ELF-1 (cell line): Measurements from ENCODE around the gene SLFN5.
"Not testable (repeated sequence)": the region's sequence is repeated elsewhere in the genome, so short reads cannot be mapped to it uniquely, and the experiment has no call there.

Experiments
- DNase-seq: peaks from one replicate; pipeline ENCODE4 v3.0.0-alpha.2; 2016; ENCODE audit warnings: low read depth, low spot score

The SLFN5 gene

DNA sequence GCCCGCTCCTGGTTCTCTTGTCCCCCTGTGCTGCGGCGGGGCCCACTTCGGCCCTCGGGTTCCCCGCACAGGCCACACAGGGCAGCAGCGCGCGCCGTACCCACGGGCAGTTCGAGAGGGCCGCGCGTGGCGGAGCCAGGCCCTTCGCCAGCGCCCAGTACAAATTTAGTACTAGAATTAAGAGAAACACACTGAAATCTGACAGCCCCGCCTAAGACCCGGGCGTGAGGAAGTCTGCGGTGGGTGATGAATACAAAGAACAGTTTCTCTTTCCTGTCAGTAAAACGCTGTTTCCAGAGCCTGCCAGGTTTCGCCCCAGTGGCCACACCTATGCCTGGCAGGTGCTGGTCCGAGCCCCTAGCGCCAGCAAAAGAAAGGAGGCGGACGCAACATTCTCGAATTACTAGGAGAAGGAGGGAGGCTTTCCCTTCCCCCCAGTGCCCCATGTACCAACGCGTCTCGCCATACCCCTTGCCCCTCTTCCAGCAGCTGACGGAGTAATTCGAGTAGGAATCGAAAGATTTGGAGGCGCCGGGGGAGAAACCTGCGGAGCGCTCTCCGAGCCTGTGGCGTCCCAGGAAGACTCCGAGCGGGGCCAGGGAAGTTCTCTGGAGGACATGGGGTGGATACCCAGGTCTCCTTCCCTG is 591 bp upstream of the SLFN5 start:
- peak; percentile 85 for DNase-seq

DNA sequence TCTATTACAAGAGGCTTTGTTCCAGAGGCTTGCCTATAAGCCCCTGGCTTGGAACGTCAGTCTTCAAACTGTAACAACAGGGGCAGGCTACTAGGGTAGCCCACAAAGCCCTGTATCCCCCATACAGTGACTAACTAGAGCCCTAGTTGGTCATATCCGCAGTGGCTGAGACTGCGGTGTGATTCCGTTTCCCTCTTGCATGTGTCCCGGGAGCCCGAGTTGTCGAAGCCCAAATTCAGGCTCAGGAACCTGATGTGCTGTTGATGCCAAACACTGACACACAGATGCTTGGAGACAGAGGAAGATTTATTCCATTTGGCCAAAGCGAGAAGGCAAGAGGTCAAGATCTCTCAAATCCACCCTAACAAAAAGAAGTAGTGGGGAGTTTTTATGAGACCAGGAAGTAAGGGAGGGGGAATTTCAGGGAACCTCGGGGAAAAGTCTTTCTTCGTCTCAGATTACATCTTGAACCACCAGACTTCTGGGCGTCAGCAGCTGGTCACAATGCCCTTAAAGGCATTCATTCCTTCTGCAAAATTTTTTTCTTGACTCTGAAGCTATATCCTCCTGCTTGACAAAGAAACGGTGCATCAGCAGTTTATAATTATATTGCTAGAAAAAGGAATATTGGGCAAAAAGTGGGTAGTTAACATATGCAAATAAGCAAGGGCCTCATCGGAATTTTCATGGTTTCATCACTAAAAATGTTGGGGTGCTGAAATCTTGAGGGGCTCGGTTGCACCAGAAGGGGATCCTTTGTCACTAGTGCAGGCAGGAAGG is 879 bp downstream of the SLFN5 start:
- peak; percentile 21 for DNase-seq

DNA sequence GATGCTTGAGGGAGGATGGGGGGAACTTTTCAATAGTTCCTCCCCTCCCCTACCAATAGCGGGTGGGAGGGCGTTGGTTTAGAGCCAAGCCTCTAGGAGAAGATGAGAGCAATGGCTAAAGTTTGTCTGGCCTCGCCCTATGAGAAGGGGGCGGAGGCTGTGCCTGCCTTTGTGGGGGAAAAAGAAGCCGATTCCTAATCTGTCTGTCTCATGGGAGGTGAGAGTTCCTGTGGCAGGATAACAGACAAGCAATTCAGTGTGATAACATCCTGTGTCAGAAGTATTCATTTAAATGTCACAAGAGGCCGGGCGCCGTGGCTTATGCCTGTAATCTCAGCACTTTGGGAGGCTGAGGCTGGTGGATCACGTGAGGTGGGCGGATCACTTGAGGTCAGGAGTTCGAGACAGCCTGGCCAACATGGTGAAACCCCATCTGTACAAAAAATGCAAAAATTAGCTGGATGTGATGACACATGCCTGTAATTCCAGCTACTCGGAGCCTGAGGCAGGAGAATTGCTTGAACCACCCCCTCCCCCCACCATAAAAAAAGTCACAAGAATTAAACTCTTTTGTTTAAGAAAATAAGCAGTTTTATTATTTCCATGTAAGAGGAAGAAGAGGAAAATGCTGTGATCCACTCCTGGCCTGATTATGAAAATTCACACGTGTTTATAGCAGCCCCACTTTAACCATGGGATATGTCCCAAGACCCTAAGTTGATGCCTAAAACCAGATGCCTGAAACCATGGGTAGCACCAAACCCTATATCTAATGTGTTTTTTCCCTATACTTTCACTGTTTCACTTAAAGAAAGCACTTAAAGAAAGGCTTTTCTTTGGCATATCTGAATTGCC is 1.7 kb downstream of the SLFN5 start:
- DNase-seq: peak; percentile 51

DNA sequence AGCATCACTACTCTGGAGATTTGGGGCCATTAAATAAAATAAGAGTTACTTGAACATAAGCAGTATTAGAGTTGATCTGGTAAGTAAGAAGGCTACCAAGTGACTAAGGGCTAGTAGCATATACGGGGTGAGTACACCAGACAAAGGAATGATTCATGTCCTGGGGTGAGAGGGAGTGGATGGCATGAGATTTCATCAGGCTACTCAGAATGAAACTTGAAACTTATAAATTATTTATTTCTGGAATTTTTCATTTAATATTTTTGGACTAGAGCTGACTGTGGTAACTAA is 2.3 kb downstream of the SLFN5 start:
- no peak for DNase-seq

DNA sequence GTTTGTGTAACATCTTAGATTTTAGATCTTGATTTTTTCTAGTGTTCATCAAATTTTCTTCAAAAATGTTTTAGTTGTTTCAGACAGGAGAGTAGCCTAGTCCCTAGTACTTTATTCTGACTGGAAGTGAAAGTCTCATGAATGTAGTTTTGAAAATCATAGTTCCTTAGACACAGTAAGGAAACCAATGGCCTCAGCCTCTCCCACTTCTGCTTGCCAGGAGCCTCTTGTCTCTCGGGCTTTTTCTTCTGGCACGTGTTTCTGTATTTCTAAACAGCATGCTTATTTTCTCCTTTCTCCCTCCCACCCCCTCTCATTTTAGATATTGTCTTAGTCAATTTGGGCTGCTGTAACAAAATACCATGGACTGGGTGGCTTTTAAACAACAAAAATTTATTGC is 9.8 kb downstream of the SLFN5 start:
- DNase-seq: no peak

DNA sequence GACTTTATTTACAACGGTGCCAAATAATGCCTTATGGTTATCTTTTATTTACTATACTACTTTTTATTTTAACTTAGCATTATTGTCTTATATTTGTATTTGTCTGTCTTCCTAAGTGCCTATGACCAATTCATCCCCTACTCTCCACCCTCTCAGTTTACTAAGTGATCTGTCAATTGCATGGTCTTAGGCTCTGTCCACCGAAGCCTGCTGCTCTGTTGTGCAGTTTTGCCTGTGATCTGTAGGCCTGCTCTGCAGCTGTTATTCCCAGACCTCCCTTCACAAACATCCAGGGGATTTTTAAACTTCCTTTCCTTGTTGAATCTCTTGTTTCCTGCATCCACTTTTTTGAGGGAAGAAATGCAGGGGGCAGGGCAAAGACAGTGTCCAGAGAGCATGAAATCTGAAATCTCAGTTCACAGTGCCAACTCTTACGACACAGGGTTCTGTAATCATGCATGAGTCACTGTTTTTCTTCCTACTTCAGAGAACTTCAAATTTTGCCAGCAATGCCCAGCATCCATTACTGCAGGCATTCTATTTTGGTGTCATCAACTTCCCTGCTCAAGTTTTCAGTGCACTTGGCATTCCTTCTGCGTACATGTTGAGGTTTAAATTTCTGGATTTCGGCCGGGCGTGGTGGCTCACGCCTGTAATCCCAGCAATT is 11.4 kb downstream of the SLFN5 start:
- DNase-seq: peak; percentile 12

DNA sequence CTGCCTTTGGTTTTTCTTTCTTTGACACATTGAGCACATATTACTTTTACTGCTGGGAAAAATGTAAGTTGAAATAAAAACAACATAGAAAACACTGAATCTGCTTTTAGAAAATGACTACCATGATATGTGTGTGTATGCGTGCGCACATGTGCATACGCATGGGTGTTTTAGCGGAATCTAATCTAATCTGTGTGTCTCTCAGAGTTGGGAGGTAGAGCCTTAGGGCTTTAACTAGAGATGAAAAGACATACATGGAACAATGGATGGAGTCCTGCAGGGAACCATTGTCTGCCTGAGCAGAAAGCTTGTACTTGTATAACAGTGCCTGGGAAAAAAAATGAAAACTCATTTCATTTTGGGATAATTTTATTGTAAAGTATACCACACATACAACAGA is 12.4 kb downstream of the SLFN5 start:
- DNase-seq: no peak

DNA sequence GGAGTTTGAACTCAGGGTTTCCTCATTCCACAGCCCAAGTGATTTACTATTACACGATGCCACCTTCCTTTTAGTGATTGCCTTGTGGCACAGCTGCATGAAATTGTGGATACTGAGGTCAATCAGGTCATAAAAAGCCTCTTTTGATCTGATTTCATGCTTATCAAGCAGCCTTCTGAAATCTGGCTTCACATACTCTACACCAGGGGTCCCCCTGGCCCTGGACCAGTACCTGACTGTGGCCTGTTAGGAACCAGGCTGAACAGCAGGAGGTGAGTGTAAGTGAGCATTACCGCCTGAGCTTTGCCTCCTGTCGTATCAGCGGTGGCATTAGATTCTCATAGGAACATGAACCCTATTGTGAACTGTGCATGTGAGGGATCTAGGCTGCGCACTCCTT is 13.8 kb downstream of the SLFN5 start:
- no peak for DNase-seq

DNA sequence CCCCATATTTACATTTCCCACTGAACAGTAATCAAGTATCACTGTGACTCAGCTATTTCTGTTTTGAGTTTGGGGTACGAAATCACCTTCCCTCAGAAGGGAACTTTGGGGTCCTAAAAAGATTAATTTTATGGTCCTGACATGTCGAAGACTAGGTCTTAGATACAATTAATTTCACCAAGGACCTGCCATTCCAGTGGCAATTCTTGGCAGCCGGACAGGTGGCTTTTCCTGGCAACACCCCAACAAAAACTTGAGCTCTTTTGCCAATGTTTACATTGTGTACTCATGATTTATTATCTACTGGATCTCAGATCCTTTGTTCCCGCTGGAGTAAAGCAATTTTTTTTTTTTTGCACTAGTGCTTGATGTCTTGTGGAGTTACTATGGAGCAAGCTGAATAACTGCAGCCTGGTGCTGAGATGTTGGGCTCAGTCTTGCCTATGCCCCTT is 14.4 kb downstream of the SLFN5 start:
- no peak for DNase-seq

DNA sequence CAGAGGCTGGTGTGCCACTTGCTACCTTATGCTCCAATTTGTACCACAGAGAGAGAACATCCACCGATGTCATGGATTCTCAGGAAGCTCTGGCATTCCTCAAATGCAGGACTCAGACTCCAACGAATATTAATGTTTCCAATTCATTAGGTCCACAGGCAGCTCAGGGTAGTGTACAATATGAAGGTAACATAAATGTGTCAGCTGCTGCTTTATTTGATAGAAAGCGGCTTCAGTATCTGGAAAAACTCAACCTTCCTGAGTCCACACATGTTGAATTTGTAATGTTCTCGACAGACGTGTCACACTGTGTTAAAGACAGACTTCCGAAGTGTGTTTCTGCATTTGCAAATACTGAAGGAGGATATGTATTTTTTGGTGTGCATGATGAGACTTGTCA is 16.1 kb downstream of the SLFN5 start:
- no peak for DNase-seq

DNA sequence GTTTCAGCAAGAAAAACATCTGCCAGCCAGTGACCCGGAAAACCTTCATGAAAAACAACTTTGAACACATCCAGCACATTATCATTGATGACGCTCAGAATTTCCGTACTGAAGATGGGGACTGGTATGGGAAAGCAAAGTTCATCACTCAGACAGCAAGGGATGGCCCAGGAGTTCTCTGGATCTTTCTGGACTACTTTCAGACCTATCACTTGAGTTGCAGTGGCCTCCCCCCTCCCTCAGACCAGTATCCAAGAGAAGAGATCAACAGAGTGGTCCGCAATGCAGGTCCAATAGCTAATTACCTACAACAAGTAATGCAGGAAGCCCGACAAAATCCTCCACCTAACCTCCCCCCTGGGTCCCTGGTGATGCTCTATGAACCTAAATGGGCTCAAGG is 22.2 kb downstream of the SLFN5 start:
- DNase-seq: no peak

DNA sequence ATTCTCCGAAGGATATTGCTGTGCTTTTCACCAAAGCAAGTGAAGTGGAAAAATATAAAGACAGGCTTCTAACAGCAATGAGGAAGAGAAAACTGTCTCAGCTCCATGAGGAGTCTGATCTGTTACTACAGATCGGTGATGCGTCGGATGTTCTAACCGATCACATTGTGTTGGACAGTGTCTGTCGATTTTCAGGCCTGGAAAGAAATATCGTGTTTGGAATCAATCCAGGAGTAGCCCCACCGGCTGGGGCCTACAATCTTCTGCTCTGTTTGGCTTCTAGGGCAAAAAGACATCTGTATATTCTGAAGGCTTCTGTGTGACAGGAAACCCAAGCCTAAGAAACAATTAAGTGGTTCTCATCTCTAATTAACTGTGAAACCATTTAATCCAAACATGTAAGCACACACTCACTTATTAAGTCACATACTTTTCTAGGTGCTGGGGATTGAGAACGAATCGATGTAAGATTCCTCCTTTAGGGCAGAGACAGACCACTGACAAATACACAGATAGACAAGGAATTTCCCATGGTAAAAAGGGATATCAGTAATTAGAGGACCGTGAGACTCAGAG is 22.8 kb downstream of the SLFN5 start:
- no peak for DNase-seq

DNA sequence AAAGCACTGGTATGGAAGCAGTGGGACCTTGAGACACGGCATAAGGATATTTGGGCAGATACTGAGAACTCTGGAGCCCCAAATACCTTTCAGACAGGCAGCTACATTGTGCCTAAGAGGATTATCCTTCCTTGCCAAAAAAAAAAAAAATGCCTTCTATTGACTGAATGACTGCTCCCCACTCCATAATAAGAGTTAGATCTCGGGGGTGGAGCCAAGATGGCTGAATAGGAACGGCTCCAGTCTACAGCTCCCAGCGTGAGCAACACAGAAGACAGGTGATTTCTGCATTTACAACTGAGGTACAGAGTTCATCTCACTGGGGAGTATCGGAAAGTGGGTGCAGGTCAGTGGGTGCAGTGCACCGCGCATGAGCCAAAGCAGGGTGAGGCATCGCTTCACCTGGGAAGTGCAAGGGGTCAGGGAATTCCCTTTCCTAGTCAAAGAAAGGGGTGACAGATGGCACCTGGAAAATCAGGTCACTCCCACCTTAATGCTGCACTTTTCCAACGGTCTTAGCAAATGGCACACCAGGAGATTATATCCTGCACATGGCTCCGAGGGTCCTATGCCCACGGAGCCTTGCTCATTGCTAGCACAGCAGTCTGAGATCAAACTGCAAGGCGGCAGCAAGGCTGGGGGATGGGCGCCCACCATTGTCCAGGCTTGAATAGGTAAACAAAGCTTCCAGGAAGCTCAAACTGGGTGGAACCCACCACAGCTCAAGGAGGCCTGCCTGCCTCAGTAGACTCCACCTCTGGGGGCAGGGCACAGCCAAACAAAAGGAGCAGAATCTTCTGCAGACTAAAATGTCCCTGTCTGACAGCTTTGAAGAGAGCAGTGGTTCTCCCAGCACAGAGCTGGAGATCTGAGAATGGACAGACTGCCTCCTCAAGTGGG is 31.5 kb downstream of the SLFN5 start:
- DNase-seq: not testable (repeated sequence)

DNA sequence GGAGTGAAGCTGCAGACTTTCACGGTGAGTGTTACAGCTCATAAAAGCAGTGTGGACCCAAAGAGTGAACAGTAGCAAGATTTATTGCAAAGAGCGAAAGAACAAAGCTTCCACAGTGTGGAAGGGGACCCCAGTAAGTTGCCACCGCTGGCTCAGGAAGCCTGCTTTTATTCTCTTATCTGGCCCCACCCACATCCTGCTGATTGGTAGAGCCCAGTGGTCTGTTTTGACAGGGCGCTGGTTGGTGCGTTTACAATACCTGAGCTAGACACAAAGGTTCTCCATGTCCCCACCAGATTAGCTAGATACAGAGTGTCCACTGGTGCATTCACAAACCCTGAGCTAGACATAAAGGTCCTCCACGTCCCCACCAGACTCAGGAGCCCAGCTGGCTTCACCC is 35.6 kb downstream of the SLFN5 start:
- not testable (repeated sequence) for DNase-seq

DNA sequence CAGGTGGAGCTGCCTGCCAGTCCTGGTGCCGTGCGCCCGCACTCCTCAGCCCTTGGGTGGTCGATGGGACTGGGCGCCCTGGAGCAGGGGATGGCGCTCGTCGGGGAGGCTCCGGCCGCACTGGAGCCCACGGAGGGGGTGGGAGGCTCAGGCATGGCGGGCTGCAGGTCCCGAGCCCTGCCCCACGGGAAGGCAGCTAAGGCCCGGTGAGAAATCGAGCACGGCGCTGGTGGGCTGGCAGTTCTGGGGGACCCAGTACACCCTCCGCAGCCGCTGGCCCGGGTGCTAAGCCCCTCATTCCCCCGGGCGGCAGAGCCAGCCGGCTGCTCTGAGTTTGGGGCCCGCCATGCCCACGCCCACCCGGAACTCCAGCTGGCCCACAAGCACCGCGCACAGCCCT is 36.0 kb downstream of the SLFN5 start:
- not testable (repeated sequence) for DNase-seq

DNA sequence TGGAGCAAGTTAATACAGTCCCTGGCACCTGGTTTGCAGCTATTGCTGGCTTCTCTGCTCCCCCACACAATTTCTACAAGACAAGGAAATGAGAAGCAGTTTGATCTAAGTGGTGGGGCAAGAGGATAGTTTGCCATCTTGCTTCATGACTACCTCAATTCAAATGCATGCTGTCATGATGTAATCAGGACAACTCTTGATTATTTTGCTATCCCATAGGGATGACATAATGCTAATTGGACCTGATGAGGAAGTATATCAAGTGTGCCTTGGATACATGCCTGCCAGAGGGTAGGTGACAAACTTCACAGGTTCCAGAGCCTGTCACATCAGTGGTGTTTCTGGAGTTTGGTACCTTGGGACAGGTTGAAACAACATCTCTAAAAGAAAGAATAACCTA is 40.9 kb downstream of the SLFN5 start:
- no peak for DNase-seq

DNA sequence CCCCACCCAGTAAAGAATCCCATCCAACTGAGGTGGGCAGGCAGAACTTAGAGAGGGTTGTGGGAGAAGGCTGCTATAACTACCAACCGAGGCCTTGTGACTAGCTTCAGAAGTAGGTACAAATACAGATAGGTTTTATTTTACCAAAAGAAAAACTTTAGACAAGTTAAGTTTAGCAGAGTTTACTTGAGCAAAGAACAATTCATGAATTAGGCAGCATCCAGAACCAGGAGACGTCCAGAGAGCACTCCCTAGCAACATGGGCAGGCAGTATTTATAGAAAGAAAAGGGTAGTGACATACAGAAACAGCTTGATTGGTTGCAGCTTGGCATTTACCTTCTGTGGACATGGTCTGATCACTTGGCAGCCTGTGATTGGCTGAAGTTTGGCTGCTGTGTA is 42.1 kb downstream of the SLFN5 start:
- no peak for DNase-seq

DNA sequence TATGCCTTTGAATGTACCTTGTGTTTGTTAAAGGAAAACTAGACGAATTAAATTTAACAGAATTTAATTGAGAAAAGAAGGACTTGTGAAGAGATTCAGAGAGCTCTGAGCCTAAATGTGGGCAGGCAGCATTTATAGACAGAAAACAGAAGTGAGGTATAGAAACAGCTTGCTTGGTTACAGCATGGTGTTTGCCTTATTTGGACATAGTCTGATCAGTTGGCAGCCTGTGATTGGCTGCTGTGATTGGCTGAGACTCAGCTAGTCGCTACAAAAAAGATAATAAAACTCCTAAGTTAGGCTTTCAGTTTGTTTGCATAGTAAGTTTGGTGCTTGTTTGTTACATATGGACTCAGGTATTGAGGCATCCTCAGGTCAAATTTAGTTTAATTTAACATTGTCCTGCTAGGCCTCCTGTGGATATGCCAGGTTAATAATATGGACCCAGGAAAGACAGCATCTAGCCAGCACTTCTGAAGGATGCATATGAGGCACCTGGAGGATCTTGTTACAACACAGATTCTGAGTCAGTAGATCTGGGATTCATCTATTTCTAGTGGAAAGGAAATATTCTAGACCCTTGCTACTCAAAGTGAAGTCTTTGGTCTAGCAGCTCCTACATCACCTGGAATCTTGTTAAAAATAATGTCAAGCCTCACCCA is 43.4 kb downstream of the SLFN5 start:
- no peak for DNase-seq

DNA sequence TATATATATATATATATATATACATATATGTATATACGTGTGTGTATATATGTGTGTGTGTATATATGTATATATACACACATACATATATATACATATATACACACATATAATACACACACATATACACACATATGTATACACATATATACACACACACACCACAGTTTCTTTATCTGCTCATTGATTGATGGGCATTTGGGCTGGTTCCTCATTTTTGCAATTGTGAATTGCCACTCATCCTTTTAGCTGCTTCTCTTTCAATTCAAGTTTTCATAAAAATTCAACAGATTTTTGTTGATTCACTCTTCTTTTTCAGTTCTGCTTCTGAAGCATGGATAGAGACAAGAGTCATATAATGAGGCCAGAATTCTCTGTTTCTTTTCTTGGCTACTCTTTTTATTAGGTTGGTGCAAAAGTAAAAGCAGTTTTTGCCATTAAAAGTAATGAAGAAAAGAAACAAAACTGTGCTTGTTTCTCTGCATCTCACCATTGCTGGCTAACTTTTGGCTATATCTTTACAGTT is 44.5 kb downstream of the SLFN5 start:
- no peak for DNase-seq

DNA sequence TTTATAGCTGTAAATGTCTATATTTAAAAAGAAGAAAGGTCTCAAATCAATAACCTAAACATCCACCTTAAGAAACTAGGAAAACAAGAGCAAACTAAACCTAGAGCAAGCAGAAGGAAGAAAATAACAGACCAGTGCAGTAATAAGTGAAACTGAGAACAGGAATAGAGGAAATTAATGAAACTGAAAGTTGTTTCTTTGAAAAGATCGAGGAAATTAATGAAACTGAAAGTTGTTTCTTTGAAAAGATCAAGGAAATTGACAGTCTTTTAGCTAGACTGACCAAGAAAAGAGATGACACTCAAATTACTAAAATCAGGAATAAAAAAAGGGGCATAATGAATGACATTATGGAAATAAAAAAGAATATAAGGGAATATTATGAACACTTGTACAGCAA is 46.4 kb downstream of the SLFN5 start:
- DNase-seq: no peak
